Adipose tissue (tissue), 3 donors: ENCODE data around the gene ACP1. TPM values are rescaled to one million over a fixed set of nuclear protein-coding genes. Genes with fewer than 3 reads are reported as not detected.

Experiments
- H3K27ac ChIP-seq: one replicate; pipeline ENCODE4 v1.5.1; 2013; ENCODE audit warnings: low read depth, low read length
- WGBS, 3 donors: extraction: QIAGEN DNeasy Blood & Tissue Kit; methylation state at CpG; one replicate each; pipeline ENCODE4 v1.1.7; 2013; 5-methylcytosine and 5-hydroxymethylcytosine counted together
- polyA plus RNA-seq, 3 donors: library from polyadenylated mRNA; stranded (reverse); fragments of 200-250 nt; gene quantifications; one replicate each; pipeline ENCODE4 v1.2.3, GENCODE V29; 2013
- donor health status: healthy with polysubstance abuse.
- donor health status: Bipolar disorder and iron deficiency.
- donor health status: healthy.

ACP1 gene
- polyA plus RNA-seq, 3 donors: 58.2 to 77.2 (median 65.4) TPM

DNA sequence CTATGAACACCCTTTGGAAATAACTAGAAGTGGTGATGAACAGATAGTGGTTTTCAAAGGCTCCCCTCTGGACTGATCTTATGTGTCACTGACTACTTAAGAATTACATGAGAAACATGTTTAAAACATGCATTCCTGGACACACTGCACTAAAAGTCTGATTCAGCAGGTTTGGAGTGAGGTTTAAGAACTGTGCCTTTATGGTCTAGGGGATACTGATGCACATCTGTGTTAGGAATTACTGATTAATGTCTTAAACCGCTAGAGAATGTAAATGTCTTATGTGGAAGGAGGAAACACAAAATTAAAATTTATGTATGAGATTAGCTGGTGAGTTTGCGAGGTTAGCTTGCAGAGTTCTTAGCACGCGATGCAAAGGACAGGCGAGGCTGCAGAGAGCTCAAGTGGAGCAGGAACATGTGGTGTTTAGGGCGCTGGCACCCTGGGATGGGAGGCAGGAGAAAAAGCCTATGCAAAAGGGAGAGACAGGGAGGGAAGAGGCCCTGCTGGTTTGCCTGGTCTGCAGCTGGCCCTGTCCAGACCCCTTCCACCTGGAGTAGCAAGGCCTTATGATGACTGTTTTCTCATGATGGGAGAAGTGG, 12.6 kb upstream of the ACP1 start:
- WGBS, 3 donors: 87 to 94% (median 91%) methylated on average over 6 of the region's 6 CpGs
- H3K27ac ChIP-seq: no peak overlapping the region

DNA sequence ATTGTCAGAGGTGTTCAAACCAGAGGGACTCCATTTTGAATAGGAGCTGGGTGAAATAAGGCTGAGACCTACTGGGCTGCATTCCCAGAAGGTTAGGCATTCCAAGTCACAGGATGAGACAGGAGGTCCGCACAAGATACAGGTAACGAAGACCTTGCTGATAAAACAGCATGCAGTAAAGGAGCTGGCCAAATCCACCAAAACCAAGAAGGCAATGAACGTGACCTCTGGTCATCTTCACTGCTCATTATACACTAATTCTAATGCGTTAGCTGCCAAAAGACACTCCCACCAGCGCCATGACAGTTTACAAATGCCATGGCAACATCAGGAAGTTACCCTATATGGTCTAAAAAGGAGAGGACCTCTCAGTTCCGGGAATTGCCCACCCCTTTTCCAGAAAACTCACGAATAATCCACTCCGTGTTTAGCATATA, 11.5 kb upstream of the ACP1 start:
- 86 to 90% (median 90%) methylated on average over 8 of the region's 8 CpGs for WGBS, 3 donors
- no peak overlapping the region for H3K27ac ChIP-seq

DNA sequence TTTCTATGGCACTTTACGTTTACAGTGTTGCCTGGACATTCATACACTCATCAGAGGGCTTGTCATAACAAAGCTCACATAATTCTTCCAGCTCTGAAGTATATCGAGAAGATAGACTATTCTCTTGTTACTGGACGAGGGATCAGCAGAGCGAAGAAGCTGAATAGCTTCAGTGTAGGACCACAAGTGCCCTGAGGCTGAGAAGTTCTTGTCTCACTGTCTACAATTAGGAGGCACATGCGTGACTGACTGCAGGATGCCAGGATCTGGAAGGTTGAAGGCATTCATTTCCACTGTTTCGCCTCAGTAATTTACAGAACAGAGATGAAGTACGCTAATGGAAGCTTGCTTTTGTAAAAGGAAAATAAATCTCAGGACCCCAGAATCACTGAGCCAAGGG, 10.5 kb upstream of the ACP1 start:
- no peak overlapping the region for H3K27ac ChIP-seq
- 82 to 92% (median 87%) methylated on average over 7 of the region's 7 CpGs for WGBS, 3 donors

DNA sequence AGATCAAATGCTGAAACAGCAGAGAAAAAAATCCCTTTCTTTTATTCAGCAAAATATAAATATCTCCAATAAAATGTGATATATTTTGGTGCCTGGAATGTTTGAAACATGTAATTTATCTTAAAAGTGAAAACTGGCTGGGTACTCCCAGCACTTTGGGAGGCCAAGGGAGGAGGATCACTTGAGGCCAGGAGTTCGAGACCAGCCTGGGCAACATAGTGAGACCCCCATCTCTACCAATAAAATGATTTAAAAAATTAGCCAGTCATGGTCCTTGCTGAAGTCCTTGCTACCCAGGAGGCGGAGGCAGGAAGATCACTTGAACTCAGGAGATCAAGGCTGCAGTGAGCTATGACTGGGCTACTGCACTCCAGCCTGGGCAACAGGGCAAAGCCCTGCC, 9.6 kb upstream of the ACP1 start:
- H3K27ac ChIP-seq: no peak overlapping the region
- WGBS, 3 donors: 90 to 100% (median 98%) methylated on average over 2 of the region's 2 CpGs

DNA sequence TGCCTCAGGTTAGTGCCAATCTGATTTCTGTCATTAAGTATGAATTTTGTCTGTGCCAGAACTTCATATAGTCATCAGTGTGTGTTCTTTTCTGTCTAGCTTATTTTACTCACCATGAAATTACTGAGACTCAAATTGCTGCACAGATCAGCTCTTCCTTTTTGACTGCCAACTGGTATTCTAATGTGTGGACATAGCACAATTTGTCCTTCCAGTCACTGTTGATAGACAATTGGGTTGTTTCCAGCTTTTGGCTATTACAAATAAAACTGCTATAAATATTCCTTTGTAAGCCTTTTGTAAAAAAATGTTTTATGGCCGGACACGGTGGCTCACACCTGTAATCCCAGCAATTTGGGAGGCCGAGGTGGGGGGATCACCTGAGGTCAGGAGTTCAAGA, 8.7 kb upstream of the ACP1 start:
- H3K27ac ChIP-seq: no peak overlapping the region
- WGBS, 3 donors: 51 to 96% (median 96%) methylated on average over 3 of the region's 3 CpGs

DNA sequence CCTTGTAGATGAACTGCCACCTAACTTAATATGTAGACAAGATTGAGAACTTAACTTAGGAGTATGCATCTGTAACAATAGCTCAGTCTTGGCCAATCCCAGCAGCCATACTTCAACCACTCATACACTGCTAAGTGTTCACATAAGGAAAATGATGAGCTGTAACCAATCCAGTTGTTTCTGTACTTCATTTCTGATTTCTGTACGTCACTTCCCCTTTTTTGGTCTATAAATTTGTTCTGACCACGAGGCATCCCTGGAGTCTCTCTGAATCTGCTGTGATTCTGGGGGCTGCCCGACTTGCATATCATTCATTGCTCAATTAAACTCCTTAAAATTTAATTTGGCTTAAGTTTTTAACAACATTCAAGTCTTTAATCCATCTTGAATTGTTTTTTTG, 7.3 kb upstream of the ACP1 start:
- 76 to 93% (median 79%) methylated on average over 3 of the region's 3 CpGs for WGBS, 3 donors

DNA sequence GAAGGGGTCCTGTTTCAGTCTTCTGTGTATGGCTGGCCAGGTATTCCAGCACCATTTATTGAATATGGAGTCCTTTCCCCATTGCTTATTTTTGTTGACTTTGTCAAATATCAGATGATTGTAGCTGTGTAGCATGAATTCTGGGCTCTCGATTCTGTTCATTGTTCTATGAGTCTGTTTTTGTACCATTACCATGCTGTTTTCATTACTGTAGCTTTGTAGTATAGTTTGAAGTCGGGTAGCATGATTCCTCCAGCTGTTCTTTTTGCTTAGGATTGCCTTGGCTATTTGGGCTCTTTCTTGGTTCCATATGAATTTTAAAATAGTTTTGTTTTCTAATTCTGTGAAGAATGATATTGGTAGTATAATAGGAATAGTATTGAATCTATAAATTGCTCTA, 6.9 kb upstream of the ACP1 start:
- 94 to 100% (median 99%) methylated on average over 2 of the region's 2 CpGs for WGBS, 3 donors
- H3K27ac ChIP-seq: no peak overlapping the region

More for the DNA sequence above, 7.3 kb upstream of the ACP1 start:
- H3K27ac ChIP-seq: no peak overlapping the region

DNA sequence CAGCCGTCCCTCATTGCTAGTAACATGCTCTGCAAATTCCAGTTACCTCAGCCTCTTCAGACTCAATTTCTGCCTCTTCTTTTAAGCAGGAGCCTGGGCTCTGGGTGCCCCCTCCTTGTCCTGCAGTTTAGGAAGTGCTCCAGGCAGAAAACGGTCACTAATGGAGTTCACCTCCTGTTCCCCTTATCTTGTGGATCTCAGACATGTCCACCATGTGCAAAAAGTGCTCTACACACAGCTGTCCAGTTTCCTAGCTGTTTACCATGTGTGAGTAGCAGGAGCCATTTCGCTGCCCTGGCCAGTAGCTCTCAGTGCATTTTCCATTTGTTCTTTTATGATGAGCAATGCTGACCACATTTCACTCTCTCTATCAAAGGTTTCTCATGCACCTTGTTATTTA, 5.8 kb upstream of the ACP1 start:
- H3K27ac ChIP-seq: no peak overlapping the region
- 82 to 94% (median 93%) methylated on average over 3 of the region's 3 CpGs for WGBS, 3 donors

DNA sequence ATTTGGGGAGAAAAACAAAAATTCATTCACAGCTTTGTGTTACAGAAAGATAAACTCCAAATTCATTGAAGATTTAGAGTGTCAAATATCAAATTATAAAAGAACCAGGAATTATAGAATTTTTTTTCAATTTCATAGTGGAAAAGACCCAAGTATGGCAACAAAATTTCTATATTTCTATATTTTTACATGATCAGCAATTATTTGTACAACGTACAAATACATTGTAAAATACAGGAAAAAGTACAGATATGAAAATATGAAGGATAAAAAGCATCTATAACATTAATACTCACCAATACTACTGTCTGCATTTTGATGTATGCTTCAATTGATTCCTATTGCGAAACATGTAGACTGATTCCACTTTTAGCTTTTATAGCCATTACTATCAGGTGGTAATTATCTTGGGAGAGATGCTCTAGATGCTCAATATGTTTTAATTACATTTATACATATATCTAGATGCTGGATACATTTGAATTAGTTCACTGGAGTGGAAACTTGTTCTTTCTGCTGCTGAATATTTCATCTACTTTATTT, 4.9 kb upstream of the ACP1 start:
- WGBS, 3 donors: 97 to 100% (median 98%) methylated on average over 2 of the region's 2 CpGs
- H3K27ac ChIP-seq: no peak overlapping the region

DNA sequence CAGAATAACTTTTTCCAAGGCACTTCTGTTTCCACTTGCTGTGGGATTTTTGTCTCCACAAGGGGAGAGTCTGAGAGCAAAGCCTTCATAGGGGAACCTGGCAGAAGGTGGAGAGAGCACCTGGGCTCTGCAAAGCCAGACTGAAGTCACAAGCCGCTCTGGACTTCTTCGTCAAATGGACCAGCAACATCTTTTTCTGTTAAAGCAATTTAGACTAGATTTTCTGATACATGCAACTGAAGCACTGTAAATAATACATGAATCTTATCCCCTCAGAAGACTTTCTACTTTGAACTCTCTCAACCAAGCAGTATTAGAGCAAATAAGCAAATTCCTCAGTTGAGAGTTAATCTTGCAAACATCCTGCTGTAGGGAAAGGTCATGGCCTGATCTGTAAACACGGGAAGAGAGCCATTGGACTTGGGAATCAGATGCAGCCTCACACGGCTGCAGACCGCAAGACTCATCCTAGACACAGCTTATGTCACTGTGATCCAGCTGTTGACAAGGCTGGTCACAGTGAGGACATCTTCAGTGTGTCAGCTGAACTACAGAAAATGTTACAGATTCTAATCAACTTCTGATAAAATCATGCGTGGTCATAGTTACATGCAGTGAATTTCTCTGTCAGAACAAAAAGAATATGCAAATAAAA, 4.1 kb upstream of the ACP1 start:
- no peak overlapping the region for H3K27ac ChIP-seq
- 35 to 87% (median 65%) methylated on average over 6 of the region's 6 CpGs for WGBS, 3 donors

DNA sequence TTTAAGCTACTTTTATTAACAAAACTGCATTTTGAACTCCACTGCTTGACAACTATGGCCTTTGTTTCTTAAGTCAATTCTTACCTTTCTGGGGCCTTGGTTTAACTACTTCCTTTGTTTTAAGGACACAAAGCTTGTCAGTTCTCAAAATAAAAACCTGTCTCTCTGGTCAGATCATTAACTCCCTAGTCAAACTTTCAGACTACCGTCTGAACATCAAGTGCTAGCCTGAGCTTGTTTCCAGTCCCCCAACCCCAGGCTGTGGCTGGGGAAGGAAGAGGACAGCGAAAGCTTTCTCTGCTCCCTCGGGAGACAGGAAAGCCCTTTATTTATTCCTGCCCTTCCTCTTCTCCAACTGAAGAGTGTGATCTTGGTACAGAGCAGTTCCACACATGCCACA, 2.6 kb upstream of the ACP1 start:
- H3K27ac ChIP-seq: no peak overlapping the region
- 35 to 72% (median 66%) methylated on average over 3 of the region's 3 CpGs for WGBS, 3 donors

DNA sequence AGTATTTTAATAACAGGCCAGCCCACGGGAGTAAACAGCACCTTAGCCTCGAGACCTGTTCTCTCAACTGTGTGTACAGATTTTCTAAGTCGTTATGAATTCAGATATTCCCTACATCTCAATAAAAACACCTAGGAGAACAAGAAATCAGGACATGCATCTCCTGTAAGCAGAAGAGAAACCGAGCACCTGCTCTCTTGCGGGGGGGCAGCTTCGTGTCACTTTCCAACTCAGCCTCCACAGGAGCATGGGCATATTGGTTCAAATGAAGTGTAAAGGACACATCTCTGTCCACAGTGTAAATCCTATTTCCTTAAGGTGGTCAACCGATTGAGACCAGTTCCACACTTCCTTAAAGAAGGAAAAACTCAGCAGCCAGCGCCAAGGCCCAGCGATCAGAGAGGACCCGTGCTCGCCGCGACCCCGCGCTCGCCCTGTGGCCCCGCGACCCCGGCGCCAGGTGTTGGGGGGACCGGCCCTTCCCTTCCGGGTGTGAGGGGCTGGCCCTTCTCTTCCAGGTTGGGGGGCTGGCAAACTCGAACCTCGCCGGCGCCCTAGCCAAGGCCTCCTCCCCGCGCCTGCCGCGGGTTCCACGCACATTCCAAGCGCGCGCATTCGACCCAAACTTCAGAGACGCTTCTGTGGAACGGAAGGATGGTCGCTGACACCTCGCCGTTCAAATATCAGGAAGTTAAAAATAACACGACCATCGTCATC, 1.6 kb upstream of the ACP1 start:
- 8 to 52% (median 41%) methylated on average over 42 of the region's 42 CpGs for WGBS, 3 donors
- no peak overlapping the region for H3K27ac ChIP-seq

DNA sequence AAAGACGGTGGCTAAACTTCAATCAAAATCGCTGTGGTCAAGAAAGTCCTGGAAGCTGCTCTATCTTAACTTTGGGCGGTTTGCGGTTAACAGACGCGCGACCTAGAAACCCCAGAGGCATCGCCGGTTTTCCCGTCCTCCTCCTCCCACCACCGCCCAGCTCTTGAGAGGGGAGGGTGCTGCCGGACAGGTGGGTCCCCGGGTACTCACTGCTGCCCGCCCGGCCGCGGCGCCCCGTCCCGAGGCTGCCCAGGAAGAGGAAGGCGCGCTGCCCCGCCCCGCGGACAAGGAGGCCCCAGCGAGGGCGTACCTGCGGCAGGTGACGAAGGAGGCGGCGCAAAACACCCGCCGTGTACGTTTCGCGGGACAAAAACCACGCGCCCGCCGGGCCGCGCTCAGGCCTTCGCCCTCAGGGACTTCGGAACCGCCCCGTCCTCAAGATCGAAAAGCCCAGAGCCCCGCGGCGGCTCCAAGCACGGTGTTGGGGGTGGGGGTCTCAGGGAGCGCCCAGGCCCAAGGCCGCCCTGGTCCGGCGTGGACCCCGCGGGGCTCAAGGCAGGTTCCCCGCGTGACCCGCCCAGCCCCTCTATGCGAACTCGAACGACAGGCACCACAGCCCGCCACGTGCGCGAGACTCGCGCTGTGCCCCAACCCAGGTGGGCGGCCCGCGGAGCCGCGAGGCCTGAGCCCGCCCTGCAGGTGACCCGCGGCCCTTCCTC, 814 bp upstream of the ACP1 start, which contains the start of gene SH3YL1:
SH3YL1 (minus strand) TSS at position 259 of the 719 bp plus-strand sequence; CDS start at position 211, 48 bp downstream.
- WGBS, 3 donors: 1 to 2% (median 1%) methylated on average over 60 to 77 of the region's 77 CpGs
- no peak within 1 kb of the TSS for H3K27ac ChIP-seq

DNA sequence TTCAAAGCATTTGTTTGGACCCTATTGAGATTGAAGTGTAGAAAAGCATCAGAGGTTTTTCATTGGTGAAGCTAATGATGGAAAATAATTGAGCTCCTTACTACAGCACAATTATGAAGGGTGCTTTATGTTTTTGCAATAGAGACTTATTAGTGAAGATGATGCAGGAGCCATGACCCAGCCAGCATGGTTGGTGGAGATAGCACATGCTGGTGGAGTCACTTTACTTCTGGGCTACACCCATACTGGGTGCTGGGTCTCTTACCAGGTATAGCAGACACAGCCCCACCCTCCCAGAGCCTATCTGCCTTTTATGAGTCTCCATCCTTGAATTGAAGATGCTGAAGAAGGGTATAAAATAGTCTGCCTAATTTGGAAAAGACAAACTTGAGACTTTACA, 3.6 kb downstream of the ACP1 start:
- no peak overlapping the region for H3K27ac ChIP-seq

DNA sequence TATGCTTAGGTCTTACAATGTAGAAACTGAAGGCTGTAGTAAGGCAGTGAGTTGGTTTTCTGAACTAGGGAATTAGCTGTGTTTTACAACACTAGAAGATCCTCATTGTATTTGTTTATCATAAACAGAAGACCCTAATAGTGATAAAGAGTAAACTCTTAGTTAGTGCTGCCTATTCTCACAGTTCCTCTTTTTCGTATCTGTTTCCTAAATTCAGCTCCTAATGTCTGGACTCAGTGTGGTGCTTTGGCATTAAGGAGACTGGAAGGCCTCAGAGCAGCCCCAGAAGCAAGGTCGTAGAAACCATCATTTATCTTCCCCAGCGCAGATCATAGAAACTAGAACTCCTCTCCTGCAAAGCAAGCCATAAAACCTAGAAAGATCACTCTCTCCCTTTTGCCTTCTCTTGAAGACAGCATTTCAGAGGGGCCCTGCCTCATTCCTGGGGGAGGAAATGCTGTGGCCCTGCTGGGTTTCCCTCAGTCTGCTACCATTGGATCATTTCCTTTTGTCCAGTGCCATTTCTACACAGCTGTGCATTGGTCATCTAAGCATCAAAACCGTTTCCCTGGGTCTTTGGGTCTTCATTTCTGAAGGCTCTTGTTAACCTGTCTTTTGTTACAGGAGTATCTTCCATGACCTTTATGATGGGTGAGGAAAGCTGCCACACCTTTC, 4.7 kb downstream of the ACP1 start:
- H3K27ac ChIP-seq: no peak overlapping the region
- 58 to 66% (median 65%) methylated on average over 4 of the region's 4 CpGs for WGBS, 3 donors

DNA sequence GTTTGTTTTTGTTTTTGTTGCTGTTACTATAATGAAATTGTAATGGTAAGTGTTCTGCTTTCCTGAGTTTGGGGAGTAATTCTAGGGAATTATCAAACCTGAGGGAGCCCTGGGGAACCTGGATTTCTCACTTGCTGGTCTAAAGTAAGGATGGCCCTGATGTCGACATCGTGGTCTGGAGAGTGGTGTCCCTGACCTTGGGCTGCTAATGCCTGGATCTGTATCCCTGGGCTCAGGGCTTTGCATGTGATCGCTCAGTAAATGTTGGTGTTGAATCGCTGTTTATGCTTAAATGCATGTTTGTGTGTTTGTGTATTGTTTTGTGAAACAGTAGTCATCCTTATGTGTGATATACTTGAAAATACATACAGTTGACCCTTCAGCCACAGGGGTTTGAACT, 6.1 kb downstream of the ACP1 start:
- WGBS, 3 donors: 72 to 98% (median 98%) methylated on average over 4 of the region's 4 CpGs
- no peak overlapping the region for H3K27ac ChIP-seq

DNA sequence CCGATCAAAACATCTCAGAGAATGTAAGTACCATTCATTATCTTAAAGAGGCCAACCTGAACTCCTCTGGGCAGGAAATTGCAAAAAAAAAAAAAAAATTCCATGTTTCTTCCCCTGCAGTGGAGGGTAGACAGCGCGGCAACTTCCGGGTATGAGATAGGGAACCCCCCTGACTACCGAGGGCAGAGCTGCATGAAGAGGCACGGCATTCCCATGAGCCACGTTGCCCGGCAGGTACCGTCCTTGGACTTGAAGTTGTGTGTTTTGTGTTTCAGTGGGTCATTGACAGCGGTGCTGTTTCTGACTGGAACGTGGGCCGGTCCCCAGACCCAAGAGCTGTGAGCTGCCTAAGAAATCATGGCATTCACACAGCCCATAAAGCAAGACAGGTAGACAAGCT, 7.2 kb downstream of the ACP1 start:
- WGBS, 3 donors: 81 to 94% (median 88%) methylated on average over 12 of the region's 12 CpGs

DNA sequence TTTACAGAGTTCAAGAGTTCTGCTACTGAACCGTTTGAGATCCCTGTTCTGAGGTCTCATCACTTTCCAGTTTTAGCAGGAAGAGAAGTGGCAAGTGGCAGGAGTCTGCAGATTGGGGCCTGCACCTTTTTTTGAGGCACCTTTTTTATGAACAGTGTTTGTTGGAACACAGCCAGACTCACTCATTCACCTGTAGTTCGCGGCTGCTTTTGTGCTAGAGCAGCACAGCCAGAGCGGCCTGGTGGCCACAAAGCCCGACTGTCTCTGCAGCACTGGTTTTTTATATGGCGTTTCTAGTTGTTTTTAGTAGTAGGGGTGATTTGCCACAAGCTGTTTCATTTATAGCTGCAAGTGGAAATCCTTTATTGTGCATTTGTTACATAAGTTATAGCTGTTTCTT, 8.6 kb downstream of the ACP1 start:
- 40 to 73% (median 63%) methylated on average over 6 of the region's 6 CpGs for WGBS, 3 donors
- no peak overlapping the region for H3K27ac ChIP-seq

More for the DNA sequence above, 7.2 kb downstream of the ACP1 start:
- no peak overlapping the region for H3K27ac ChIP-seq
